ENCODE measurements around the gene CADM2.

The CADM2 gene

GRCh38 chr3:85208650-85209049 is 249.9 kb downstream of the CADM2 start:
- no peak for DNase-seq

- DNase-seq, result no peak
Measured at GRCh38 chr3:85210540-85210939, 251.8 kb downstream of the CADM2 start.

GRCh38 chr3:85228966-85229365 is 270.2 kb downstream of the CADM2 start:
- no peak for DNase-seq

- no peak for DNase-seq
Measured at GRCh38 chr3:85244091-85244490, 285.3 kb downstream of the CADM2 start.

- DNase-seq, result no peak
Measured at GRCh38 chr3:85244519-85244918, 285.7 kb downstream of the CADM2 start.

- no peak for DNase-seq
Measured at GRCh38 chr3:85251766-85252165, 293.0 kb downstream of the CADM2 start.

- no peak for DNase-seq
Measured at GRCh38 chr3:85252686-85253085, 293.9 kb downstream of the CADM2 start.

- DNase-seq, result peak; percentile 75
Measured at GRCh38 chr3:85254738-85255137, 295.9 kb downstream of the CADM2 start.

- DNase-seq, result peak; percentile 8
Measured at GRCh38 chr3:85255949-85256348, 297.2 kb downstream of the CADM2 start.

- DNase-seq, result no peak
Measured at GRCh38 chr3:85258326-85258725, 299.5 kb downstream of the CADM2 start.

- DNase-seq, result no peak
Measured at GRCh38 chr3:85258819-85259218, 300.0 kb downstream of the CADM2 start.

GRCh38 chr3:85259748-85260147 is 301.0 kb downstream of the CADM2 start:
- peak; percentile 1 for DNase-seq

- no peak for DNase-seq
Measured at GRCh38 chr3:85264381-85264780, 305.6 kb downstream of the CADM2 start.

GRCh38 chr3:85270488-85270887 is 311.7 kb downstream of the CADM2 start:
- no peak for DNase-seq

GRCh38 chr3:85271911-85272310 is 313.1 kb downstream of the CADM2 start:
- no peak for DNase-seq

- no peak for DNase-seq
Measured at GRCh38 chr3:85288257-85288656, 329.5 kb downstream of the CADM2 start.

- no peak for DNase-seq
Measured at GRCh38 chr3:85297291-85297690, 338.5 kb downstream of the CADM2 start.

GRCh38 chr3:85298032-85298431 is 339.2 kb downstream of the CADM2 start:
- DNase-seq, result no peak

- DNase-seq, result no peak
Measured at GRCh38 chr3:85303156-85303555, 344.4 kb downstream of the CADM2 start.

GRCh38 chr3:85304360-85304964 is 345.7 kb downstream of the CADM2 start:
- DNase-seq, result no peak

- peak; percentile 2 for DNase-seq
Measured at GRCh38 chr3:85312331-85312730, 353.5 kb downstream of the CADM2 start.

- DNase-seq, result no peak
Measured at GRCh38 chr3:85313380-85313779, 354.6 kb downstream of the CADM2 start.

- DNase-seq, result no peak
Measured at GRCh38 chr3:85316252-85316651, 357.5 kb downstream of the CADM2 start.

GRCh38 chr3:85321892-85322291 is 363.1 kb downstream of the CADM2 start:
- no peak for DNase-seq

GRCh38 chr3:85330071-85330470 is 371.3 kb downstream of the CADM2 start:
- DNase-seq, result no peak
